ENCODE data around the gene PJA1.

PJA1 gene

DNA sequence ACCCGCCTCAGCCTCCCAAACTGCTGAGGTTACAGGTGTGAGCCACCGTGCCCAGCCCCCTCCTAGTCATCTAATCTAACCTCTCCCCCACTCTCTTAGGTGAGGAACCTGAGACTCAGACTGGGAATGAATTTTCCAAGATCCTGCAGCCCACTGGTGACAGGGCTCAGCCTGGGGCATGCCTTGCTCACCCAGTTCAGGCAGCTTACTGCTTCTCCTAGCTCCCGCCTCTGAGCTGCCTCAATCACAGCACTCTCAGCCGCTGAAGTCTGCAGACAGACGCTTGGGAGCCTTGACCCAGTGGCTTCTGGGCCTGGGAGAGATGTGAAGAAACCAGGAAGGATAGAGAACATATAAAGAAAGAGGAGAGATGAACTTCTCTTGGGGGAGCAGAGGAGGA lies 24.4 kb downstream of the PJA1 start:
- no peak for DNase-seq

DNA sequence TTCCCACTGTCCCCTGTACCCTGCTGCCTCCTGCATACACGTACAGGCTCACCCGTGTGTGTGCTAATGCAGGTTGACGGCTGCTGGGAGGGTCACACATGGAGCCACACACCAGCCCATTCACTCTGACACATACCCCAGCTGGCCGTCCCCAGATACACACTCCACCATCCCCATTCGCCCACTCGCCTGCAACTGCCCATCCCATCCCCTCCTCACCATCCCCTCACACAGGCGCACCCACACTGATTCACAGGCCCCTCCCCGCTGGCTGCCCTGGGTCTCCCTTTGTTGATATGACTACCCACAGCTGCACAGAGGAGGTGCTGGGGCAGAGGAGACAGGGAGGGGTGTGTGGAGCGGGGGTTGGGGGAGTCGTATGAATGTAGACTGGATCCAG lies 25.7 kb downstream of the PJA1 start:
- no peak for DNase-seq

DNA sequence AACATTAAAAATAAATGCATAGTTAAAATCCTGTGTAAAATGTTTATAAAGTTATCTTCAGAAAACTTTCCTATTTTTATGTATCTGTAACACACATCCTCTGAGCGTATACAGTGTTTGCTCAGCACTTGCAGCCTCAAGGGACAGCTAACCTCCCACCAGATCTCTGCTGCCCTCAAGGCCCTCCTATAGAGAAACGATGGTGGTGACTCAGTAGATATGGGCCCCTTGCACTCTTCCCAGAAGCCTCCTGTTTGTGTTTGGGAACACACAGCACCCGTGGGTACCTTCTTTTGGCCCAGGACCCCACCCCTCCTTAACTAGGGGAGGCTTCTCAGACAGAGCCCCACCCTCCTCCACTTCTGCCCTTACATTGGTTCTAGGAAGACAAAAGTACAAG lies 26.7 kb downstream of the PJA1 start:
- DNase-seq: no peak

DNA sequence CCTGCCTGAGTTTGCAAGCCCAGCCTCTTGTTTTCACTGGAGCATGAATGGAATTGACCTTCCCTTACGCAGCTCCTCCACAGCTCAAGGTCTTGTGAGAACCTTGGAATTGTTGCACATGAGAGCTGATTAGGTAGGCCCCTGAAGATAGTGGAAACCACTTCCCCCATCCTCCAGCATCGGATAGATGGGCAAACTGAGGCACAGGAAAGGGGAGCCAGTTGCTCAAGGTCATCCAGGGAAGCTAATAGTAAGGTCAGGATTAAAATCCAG lies 27.2 kb downstream of the PJA1 start:
- DNase-seq: no peak

DNA sequence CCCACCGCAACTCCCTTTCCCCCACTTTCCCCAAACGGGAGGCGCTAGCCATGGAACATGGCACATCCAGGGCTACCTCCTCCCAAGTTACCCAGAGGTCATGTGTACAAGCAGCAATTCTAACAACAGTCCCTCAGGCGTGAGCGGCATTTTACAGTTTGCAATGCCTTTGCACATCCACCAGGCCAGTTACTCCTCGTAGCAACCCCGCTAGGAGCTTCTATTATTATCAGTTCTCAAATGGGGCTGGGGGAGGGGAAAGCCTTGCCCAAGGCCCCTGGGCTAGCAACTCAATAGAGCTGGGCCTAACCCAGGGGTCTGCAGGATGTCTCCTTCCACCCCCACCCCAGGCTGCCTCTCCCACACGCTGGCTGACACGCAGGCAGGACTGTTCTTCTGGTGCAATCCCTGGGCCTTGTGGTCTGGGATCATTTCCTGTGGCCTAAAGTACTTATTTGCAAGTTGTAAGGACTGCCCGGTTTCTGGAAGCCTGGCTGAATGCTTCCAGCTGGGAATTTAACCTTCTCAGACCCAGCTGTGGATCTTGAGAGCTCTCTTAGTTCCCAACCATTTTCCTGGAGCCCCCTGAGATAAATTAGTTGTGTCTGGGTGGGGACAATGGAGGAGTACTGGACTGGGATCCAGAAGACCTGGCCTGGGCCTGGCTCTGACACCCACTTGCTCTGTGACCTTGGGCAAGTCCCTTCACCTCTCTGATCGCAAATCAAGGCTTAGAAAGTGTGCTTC lies 27.7 kb downstream of the PJA1 start:
- DNase-seq: no peak

DNA sequence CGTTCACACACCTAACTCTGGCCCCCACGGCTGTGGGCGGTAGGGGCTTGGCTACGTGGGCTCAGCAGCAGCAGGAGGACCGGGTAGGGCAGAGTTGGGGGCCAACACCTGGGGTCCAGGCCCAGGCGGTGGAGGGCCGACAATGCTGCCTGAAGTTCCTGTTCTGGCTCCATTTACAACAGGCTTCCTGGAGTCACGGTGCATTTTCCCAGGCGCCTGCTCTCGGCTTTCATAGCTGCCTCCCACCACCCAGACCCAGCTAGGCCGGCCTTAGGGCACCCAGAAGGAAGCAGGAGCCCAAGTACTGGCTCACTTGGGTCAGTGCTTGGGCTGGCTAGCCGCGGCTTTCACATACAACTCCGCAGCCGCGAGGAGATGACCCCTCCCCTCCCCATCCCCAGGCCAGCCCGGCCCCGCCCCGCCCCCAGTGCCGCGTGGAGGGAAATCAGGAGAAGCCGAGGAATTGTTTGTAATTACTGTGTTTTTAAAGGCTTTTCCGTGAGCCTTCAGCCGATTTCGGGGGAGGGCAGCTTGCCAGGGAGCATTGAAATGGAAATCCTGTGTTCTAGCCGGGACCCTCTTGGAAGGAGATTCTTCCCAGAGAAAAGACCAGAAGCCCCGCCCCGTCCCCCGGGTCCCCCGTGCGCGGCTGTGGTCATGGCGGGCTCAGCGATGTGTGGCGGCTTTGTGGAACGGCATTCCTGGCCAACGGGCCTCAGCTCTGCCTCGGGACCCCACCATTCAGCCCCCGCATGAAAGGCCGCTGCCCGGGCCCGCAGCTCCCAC lies 28.5 kb downstream of the PJA1 start:
- DNase-seq: no peak

DNA sequence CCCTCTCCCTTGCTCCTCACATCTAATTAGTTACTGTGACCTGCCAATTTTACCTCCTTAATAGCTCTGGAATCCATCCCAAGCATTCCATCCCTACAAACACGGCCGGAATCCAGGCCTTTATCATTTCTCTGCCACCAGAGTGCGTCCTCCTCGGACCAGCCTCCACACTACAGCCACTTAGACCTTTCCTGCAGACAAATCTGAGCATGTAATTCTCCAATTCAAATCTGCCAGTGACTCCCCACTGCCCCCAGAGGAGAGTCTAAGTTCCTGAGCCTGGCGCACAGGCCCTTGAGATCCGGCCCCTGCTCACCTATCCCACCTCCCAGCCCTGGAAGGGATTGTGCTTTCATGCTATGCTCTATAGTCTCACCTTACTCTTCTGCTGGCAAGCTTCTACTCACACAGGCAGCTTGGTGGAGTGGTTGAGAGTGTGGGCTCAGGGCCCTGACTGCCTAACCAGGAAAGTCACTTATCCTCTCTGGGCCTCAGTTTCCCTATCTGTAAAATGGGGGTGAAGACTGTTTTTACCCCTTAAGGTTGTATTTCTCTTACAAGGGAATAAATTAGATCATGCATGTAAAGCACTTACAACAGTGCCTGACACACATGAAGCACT lies 31.2 kb downstream of the PJA1 start:
- no peak for DNase-seq

DNA sequence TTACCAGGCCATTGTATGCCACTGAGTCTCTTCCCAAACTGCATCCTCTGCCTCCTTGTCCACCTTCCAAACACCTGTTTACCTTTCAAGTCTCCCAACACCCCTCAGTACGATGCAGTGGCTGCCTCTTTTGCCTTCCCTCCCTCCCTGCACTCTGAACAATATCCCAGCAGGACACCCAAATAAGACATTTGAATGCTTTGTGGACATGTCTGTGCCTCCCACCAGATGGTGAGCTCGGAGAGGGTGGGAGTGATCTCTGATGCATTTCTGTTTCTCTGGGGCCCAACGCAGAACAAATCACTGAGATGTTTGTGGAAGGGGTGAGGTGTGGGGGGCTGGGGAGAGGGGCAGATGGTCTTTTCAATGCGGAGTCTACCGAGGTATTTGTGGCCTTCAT lies 33.4 kb downstream of the PJA1 start:
- DNase-seq: no peak

DNA sequence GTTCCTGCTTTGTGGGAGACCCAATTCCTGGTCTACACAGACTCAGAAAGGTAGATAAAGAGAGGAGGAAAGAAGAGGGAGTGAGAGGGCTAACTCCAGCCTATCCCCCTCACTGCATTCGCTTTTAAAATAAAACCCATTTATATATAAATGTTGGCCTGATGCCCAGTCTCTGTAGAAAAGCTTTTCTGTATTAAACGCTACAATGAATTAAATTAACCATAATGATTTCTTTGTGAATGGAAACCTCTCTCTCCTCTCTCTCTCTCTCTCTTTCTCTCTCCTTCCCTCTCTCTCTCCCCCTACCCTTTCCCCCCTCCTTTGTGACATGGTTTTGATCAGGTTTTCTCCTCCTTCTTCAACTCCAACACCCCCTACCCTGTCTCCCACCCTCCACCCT lies 34.8 kb downstream of the PJA1 start:
- DNase-seq: no peak

DNA sequence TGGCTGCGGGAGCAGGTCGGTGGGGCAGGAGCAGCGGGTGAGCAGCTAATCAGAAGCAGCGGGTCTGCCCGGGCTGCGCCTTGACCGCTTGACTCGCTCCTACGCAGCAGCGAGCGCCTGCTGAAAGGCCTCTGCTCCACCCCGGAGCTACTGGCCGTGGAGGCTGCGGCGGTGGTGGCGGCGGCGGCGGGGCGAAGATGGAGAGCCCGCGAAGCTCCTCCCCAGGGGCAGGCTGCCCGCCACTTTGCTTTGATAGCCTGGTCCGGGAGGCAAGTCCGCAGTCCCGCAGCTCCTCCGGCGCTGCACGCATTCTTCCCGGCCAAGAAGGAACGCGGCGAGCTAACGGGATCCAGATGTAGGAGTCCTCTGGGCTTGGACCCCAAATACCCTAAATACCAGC lies 36.7 kb downstream of the PJA1 start:
- DNase-seq: no peak

DNA sequence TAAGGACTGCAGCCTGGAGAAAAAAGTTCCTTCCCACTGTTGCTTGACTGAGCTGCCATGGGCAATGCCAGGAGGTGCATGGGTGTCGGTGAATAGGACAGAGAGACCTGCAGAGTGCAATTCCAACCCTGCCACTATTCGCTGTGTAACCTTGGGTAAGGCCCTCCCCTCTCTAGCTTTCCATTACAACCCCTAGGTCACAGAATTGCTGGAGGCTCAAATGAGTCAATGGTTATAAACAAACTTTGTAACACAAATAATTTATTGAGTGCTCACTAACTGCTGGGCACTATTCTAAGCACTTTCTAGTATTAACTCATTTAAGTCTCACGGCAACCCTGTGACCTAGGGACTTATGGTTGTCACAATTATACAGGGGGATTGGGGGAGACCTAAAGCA lies 37.8 kb downstream of the PJA1 start:
- DNase-seq: no peak

DNA sequence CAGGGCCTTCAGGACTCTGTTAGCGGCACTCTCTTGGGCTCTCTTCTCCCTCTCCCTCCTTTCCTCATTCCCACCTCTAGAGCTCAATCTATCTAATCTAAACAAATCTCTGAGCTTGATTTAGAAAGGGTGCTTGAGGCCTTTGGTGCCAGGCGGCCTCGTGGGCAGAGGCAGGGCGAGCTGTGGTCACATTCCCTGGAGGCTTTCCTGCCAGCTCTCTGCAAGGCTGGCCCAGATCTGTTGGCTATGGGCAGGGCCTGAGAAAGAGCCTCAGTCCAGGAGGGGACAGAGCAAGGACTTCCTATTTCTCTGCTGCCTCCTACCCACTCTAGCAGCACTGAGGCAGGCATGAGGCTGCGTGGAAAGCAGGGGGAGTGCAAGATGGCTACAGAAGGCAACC lies 38.6 kb downstream of the PJA1 start:
- no peak for DNase-seq

DNA sequence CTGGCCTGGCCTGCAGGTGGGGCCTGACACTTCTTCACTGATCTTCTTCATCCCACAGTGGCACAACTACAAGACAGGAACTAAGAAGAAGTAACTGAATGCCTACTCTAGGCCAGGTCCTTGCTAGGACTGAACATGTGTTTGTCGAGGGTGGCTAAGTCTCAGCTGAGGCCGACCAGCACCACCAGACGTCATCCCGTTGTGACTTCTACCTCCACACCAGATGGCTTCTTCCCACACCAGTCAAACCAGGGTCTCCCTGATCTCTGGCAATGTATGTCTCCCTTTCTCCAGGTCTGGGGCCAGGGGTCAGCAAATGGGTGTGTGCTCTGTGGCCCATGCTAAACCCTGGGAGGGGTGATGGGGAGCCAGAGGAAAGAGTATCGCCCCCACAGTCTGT lies 40.2 kb downstream of the PJA1 start:
- DNase-seq: no peak

DNA sequence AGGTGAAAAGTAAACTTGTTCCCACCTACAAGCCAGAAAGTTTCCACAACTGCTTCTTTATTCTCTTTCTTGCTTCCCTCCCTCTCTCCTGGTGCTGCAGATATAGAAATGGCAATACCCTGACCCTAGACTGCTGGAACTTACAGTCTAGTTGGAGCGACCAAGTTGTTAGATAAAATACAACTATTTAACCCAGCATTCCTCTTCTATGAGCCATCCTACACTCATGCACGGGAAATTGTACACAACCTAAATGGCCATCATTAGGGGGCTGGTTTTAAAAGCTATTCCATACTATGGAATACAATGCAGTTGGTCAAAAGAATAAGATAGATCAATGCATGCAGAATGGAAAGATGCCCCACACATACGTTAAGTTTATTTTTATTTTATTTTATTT lies 41.1 kb downstream of the PJA1 start:
- no peak for DNase-seq

DNA sequence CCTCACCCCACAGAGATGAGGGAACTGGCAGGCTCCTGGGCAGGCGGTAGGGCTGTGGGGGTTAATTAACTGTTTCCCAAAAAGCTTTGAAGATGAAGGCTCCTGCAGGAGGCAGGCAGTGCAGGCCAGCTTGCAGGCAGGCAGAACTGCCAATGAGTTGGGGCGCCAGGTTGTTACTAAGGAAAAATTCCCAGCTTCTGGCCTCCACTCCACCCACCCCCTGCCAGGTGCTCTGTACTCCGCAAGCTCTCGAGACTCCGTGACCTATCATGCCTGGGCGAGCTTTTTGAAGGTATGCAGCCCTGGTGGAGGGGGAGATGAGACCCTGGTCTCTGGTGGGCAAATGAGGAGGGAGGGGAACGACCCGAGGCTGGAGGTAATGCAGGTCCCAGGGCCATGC lies 41.8 kb downstream of the PJA1 start:
- no peak for DNase-seq

DNA sequence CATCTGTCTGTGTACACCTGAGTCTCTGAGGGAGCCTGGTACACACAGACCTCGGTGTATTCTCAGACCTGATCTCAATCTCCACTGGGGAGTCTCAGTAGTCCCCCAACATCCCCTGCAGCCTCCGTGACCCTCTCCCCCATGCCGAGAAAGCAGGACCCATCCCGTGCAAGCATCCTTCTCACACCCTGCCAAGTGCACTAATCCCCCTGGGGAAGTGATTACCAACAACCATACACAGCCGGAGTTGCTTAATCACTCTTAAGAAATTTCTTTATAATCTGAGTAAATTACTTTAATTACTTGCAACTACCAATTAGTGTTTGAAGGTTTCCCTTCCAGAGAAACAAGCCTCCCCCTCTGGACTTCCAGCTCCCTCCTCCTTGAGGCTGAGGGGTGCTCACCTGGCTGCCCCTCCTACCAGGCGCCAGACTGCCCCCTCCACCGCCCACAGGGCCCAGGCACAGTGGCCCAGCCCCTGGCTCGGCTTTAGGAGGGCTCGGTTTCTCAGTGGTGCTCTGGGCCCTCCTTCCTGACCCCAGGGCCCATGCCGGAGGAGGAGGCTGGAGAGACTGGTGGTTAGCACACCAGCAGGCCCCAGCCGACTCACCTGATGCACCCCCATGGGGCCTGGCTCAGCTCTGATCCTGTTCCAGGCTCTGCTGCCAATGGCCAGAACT lies 43.8 kb downstream of the PJA1 start:
- DNase-seq: no peak

DNA sequence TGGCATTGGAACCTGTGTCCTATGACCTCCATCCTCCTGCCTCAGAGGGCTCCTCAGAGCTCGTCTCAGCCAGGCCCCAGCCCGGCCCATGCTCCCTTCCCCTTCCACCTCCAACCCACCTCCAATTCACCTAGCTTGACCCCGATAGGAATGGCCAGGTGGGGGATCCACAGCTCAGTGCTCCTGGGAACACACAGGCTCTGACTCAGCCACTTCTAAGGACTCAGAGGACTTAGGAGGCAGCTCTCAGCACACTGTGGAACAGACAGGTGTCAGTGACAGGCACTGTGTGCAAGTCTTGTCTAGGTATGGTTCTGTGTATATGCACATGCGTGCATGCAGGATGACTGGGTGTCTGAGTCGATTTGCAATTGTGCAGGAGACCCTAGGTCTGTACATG lies 44.8 kb downstream of the PJA1 start:
- DNase-seq: no peak

DNA sequence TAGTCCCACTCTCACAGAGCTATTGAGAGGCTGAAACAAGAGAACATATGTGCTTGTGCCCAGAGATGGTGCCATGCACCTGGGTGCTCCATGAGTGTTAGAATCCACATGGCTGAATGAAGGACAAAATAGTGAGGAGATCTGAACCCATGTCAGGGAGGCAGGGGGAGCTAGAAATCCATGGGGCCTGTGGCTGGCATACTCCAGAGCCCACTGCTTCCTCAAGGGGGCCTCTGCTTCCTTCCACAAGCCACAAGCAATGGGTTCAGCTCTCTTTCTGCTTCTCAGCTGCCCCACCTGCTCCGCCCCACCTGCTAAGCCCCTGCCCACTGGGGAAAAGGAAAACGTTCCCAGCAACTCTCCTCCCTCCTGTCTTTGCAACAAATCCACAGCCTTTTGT lies 46.1 kb downstream of the PJA1 start:
- DNase-seq: no peak

DNA sequence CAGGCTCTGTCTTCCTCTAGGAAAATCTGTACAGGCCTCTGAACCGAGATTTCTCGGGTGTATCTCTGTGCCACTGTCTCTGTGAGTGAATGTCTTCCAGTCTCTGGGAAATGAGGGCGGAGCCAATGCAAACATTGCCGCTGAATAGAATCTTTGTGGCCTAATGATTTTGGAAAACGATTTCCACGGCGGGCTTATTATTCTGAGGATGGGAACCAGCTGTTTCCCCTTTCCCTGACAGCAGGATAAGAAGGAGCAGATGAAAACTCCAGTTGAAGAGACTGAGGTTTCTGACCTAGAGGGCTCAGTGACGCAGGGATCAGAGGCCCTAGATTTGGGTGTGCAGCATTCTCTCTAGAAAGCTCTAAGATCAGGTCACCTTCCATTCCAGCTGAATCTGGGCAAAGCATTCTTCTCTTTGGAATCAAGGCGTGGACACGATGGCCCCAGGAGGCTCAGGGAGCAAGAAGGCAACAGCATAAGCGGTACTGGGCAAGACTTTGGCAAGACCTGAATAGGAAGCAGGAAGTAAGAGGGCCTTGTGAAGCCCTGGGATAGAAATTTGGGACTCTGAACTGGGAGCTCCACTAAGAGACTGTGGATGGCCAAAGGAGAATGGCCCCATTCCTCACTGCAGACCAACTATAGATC lies 47.3 kb downstream of the PJA1 start:
- no peak for DNase-seq

DNA sequence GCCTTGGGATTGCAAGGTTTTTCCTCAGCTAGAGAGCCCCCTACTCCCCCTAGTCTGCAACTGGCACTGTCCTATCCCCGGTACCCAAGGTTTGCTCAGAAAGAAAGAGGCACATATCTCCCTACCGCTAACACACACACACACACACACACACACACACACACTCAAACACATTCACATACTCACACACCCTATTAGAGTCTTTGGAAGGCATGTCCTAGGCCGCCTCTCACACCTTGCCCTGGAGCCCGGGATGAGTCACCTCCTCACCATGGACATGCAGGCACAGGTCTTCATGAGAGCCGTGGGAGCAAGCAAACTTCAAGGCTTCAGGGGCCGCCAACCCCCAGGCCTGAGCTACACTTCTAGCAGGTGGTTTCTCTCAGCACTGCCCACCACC lies 49.2 kb downstream of the PJA1 start:
- no peak for DNase-seq

DNA sequence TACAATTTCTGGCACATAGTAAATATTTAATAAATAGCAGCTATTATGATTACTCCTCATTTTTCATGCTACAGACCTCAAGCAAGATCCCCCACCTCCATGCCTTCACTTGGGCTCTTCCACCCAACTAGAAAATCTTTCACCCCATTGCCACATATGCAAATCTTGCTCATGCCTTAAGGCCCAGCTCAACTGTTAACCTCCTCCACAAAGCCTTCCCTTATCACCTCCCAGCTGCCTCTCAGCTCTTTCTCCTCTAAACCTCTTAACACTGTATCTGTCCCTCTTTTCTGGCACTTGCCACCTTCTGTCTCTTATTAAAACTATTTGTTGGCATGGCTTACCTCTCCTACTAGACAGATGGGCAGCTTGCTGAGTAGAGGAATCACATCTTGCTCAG lies 51.5 kb downstream of the PJA1 start:
- DNase-seq: no peak

Data from stimulated activated CD4-positive, alpha-beta T cell treated with anti-CD3 and anti-CD28 coated beads, Interleukin-4, amount 100 ng/mL, for 4 hours (primary cell).